ENCODE measurements around the gene MAN2B2. TPM values are rescaled to one million over a fixed set of nuclear protein-coding genes. Genes with fewer than 3 reads are reported as not detected.

Gene MAN2B2
- total RNA-seq, 4 donors from 2014 or later, result 3.3 to 5.6 (median 4.5) TPM

DNA sequence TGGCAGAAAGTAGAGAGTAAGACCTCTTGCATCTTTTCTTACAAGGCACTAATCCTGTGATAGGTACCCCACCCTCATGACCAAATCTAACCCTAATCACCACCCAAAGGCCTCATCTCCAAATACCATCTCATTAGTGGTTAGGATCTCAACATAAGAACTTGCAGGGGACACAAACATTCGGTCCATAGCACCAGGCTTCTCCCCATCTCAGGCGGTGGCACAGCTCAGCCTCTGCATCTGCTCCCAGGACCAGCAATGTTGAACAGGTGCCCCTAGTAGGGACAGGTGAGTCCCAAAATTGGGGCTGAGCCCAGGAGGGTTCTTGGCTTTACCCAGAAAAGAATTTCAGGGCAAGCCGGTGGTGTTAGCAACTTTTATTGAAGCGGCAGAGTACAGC is 57.1 kb downstream of the MAN2B2 start:
- Histone ChIP-seq H3K36me3 (no peaks in the 10 kb centered on the region), H3K27ac (peak overlapping the region in 1 of 4 donors; percentile 87), H3K4me1 (peaks cover 0 to 19% of the 10 kb centered on the region in 2 donors), H3K27me3 (no peaks in the 10 kb centered on the region), H3K4me3 (no peak overlapping the region), H3K9me3 (no peaks in the 10 kb centered on the region)
- DNase-seq (peak in 1 of 2 donors; percentile 4), ATAC-seq (no peak)
- in situ Hi-C loops (cut with MboI; ENCODE audit: low sequenced_read_pairs in 4 of 4) (no loop called here), intact Hi-C loops (cut with DNase I; ENCODE audit: low total_unique reads) (no loop called here)
- no peak for TF ChIP-seq POLR2A (IDR thresholded peaks at IDR 0.05)
- TF ChIP-seq, protein P1, sequence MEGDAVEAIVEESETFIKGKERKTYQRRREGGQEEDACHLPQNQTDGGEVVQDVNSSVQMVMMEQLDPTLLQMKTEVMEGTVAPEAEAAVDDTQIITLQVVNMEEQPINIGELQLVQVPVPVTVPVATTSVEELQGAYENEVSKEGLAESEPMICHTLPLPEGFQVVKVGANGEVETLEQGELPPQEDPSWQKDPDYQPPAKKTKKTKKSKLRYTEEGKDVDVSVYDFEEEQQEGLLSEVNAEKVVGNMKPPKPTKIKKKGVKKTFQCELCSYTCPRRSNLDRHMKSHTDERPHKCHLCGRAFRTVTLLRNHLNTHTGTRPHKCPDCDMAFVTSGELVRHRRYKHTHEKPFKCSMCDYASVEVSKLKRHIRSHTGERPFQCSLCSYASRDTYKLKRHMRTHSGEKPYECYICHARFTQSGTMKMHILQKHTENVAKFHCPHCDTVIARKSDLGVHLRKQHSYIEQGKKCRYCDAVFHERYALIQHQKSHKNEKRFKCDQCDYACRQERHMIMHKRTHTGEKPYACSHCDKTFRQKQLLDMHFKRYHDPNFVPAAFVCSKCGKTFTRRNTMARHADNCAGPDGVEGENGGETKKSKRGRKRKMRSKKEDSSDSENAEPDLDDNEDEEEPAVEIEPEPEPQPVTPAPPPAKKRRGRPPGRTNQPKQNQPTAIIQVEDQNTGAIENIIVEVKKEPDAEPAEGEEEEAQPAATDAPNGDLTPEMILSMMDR (IDR thresholded peaks at IDR 0.05 in 4 of 5, conservative IDR thresholded peaks at IDR 0.05 in 1 of 5), result no peak

DNA sequence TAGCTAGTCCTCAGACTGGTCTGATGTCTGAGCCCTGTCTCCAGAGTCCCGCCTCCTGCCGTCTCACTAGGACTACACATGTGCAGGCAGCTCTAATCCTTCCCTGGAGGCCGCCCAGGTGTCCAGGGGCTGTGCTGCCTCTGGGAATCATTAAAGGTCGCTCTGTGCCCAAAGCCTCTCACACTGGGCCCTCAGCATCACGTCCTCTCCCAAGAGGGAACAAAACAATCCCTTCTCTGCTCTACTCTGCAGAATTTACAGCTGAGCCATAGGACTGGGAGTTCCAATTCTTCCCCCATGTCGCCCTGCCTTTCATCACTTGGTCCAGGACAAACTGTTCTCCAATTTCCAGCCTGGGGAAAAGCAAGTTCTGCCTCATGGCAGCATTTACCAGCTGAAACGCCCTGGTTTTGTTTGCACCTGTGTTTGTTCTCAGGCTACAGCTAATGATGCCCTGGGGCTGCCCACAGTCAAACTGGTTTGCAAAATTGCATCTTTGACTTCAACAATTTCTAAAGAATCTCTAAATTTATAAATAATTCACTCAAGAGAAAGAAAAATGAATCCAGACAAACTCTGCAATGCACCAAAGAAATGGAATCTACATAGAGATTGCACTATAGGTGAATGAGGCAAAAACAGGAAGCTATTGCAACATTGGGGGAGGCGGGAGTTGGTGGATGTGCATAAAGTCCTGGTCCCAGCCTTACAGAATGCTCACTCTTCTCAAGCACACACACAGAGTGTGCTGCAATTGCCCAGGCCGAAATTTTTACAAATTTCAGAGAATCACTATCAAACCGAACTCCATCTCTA is 58.3 kb downstream of the MAN2B2 start:
- no peaks in the 10 kb centered on the region for H3K9me3 ChIP-seq
- peak overlapping the region in 2 of 4 donors; percentile 5 to 87 for H3K27ac ChIP-seq
- TF ChIP-seq, protein P1 (IDR thresholded peaks at IDR 0.05 in 4 of 5, conservative IDR thresholded peaks at IDR 0.05 in 1 of 5), result no peak
- TF ChIP-seq POLR2A (IDR thresholded peaks at IDR 0.05), result no peak
- peak; percentile 24 to 66 for DNase-seq
- H3K27me3 ChIP-seq, result no peaks in the 10 kb centered on the region
- in situ Hi-C loops (cut with MboI; ENCODE audit: low sequenced_read_pairs in 4 of 4), result no loop called here
- peak; percentile 77 to 94 for ATAC-seq
- H3K4me3 ChIP-seq, result no peak overlapping the region
- no peaks in the 10 kb centered on the region for H3K36me3 ChIP-seq
- H3K4me1 ChIP-seq, result peaks cover 0 to 19% of the 10 kb centered on the region in 2 donors
- intact Hi-C loops (cut with DNase I; ENCODE audit: low total_unique reads), result no loop called here

DNA sequence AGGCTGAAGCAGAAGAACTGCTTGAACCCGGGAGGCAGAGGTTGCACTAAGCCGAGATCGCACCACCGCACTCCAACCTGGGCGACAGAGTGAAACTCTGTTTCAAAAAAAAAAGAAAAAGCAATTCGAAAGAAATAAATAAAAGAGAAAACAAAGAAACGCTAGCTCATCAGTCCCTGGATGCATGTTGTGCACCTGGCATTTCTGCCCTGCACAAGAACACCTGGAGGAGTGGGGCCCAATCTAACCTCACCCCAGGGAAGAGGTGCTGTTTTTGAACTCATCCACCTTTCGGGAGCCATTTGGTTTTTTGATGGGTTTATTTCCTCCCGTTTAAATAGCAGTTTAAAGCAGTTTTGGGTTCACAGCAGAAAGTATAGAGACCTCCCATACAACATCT is 59.8 kb downstream of the MAN2B2 start:
- intact Hi-C loops (cut with DNase I; ENCODE audit: low total_unique reads) (no loop called here), in situ Hi-C loops (cut with MboI; ENCODE audit: low sequenced_read_pairs in 4 of 4) (no loop called here)
- ATAC-seq (no peak), DNase-seq (no peak)
- TF ChIP-seq, protein P1 (IDR thresholded peaks at IDR 0.05 in 4 of 5, conservative IDR thresholded peaks at IDR 0.05 in 1 of 5), result no peak
- TF ChIP-seq POLR2A (IDR thresholded peaks at IDR 0.05), result no peak
- Histone ChIP-seq H3K4me3 (no peak overlapping the region), H3K27me3 (no peaks in the 10 kb centered on the region), H3K4me1 (peaks cover 8 to 26% of the 10 kb centered on the region in 2 donors), H3K9me3 (no peaks in the 10 kb centered on the region), H3K36me3 (no peaks in the 10 kb centered on the region), H3K27ac (no peak overlapping the region)

DNA sequence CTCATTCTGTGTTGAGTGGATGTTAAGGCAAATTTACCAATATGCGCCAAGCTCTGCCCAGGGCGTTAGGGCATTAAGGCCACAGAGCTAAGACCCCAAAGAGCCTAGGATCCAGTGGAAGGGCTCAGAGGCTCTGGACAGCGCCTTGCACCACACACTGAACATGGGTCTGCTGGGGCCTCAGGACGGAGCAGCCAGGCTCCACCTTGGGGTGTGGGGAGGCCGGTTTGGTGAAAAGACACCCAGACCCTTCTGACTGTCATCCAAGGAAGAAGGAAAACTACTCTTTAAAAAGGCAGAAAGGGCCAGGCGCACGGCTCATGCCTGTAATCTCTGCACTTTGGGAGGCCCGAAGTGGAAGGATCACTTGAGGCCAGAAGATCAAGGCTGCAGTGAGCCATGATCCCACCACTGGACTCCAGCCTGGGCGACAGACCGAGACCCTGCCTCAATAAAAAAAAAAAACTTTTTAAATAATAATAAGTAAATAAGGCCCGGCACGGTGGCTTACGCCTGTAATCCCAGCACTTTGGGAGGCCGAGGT is 64.2 kb downstream of the MAN2B2 start:
- ATAC-seq, result no peak
- intact Hi-C loops (cut with DNase I; ENCODE audit: low total_unique reads) (no loop called here), in situ Hi-C loops (cut with MboI; ENCODE audit: low sequenced_read_pairs in 4 of 4) (no loop called here)
- H3K27ac ChIP-seq, result no peak overlapping the region
- H3K27me3 ChIP-seq, result no peaks in the 10 kb centered on the region
- TF ChIP-seq, protein P1 (IDR thresholded peaks at IDR 0.05 in 4 of 5, conservative IDR thresholded peaks at IDR 0.05 in 1 of 5), result no peak
- TF ChIP-seq POLR2A (IDR thresholded peaks at IDR 0.05), result no peak
- peaks cover 36% of the 10 kb centered on the region in 2 donors for H3K4me1 ChIP-seq
- no peak for DNase-seq
- peaks cover 0 to 17% of the 10 kb centered on the region in 2 donors for H3K36me3 ChIP-seq
- no peaks in the 10 kb centered on the region for H3K9me3 ChIP-seq
- peak overlapping the region in 2 of 4 donors; percentile 81 to 99 for H3K4me3 ChIP-seq
